Stimulated activated CD4-positive, alpha-beta T cell treated with anti-CD3 and anti-CD28 coated beads, Interleukin-1b, Interleukin-23, amount 100 ng/mL, for 48 hours (primary cell): ENCODE measurements around the gene HARBI1.

Experiments used
- DNase-seq: peaks from one replicate; pipeline ENCODE4 v3.0.0-alpha.2; 2020

The HARBI1 gene

DNA sequence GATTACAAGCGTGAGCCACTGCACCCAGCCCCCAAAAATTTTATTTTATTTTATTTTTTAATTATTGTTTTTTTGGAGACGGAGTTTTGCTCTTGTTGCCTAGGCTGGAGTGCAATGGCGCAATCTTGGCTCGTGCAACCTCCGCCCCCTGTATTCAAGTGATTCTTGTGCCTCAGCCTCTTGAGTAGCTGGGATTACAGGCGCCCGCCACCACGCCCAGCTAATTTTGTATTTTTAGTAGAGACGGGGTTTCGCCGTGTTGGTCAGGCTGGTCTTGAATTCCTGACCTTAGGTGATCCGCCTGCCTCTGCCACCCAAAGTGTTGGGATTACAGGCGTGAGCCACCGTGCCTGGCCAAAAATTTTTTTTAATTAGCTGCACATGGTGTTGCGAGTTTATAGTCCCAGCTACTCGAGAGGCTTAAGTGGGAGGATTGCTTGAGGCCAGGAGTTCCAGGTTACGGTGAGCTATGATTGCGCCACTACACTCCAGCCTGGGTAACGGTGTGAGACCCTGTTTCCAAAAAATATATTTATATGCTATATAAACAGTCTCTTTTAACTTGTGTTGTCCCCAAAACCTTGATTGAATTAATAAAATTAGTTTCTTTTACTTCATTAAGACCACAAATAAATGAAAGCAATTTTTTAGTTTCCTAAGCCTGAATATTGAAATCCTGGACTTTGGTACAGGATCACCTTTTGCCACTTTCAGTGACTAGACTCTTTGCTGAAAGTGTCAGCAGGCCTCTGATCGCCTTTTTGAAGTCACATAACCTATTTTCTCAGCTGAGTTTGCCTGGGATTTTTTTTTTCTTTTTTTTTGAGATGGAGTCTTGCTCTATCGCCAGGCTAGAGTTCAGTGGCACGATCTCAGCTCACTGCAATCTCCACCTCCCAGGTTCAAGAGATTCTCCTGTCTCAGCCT lies 16.5 kb upstream of the HARBI1 start:
- no peak for DNase-seq

- DNase-seq: no peak
These were observed 15.5 kb upstream of the HARBI1 start for GRCh38 chr11:46632502-46632901.

- no peak for DNase-seq
These were observed 14.6 kb upstream of the HARBI1 start for GRCh38 chr11:46631676-46632075.

GRCh38 chr11:46630237-46630636 lies 13.2 kb upstream of the HARBI1 start:
- no peak for DNase-seq

- DNase-seq: no peak
These were observed 11.9 kb upstream of the HARBI1 start for GRCh38 chr11:46628961-46629360.

DNA sequence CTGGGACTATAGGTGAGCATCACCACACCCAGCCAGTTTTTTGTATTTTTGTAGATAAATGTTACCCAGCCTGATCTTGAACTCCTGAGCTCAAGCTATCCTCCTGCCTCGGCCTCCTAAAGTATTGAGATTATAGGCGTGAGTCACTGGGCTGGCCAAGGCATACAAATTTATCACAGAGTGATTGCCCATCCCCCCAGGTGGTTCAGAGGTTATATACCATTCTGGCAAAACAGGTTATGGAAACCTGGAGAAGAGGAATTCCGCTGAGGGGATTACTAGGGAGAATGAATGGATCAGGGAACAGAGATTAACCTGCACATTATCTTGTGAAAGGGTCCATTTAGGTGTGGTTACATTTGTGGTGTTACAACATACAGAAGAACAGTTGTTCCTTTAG lies 8.4 kb upstream of the HARBI1 start:
- DNase-seq: no peak

DNA sequence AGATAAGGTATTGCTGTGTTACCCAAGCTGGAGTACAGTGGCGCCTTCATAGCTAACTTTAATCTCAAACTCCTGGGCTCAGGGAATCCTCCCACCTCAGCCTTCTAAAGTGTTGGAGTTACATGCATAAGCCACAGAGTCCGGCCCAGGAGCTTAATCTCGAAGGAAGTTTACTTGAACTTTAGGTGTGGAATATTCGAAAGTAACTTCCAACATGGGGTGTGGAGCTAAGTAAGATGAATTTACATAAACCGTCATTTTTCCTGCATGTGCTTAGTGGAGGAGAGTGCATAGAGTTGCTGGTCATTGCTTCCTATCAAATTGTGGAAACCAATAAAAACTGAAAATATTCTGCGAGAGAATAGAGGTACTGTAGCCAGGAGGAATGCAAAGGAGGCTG lies 1.8 kb upstream of the HARBI1 start:
- no peak for DNase-seq

DNA sequence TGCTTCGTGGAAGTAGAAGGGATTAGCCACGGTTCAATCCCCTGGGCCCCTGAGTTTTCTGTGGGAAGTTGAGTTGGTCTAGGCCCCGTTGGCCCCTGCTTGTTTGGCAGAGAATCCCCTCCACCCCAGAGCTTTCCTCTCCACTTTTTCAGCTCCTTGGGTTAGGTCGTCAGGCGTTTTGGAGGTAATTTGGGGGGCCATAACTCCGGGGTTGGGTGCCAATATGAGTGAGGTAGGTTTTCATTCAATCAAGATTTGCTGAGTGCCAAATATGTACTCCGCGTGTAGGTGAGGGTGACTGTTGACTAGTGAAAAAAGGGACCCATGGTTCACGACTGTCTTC lies 916 bp upstream of the HARBI1 start:
- DNase-seq: no peak

- DNase-seq: no peak
These were observed 385 bp downstream of the HARBI1 start for GRCh38 chr11:46616551-46617133.

- no peak for DNase-seq
These were observed 1.3 kb downstream of the HARBI1 start for GRCh38 chr11:46615756-46616155.

- DNase-seq: no peak
These were observed 4.7 kb downstream of the HARBI1 start for GRCh38 chr11:46612326-46612725.

- DNase-seq: no peak
These were observed 5.3 kb downstream of the HARBI1 start for GRCh38 chr11:46611526-46612304.

GRCh38 chr11:46609386-46609785 lies 7.6 kb downstream of the HARBI1 start:
- DNase-seq: no peak

GRCh38 chr11:46607516-46607915 lies 9.5 kb downstream of the HARBI1 start:
- DNase-seq: no peak

DNA sequence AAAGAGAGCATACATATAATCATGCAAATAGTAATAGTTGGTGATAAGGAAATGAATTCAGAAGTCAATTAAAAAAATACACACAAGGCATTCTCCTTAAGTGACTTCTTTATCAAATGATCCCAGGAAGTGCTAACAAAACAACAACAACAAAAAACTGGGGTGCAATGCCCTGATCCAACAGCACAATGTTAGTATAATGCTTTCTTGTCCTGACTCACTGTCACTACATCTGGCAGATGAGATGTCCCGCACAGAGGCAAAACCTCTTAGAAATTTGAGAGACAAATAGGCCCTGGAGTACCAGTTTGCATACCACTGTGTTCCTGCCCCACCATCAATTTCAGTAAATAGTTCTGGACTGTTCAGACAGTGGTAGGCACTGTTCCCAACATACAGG lies 12.2 kb downstream of the HARBI1 start:
- no peak for DNase-seq

- DNase-seq: no peak
These were observed 13.2 kb downstream of the HARBI1 start for GRCh38 chr11:46603704-46604308.

- DNase-seq: no peak
These were observed 15.9 kb downstream of the HARBI1 start for GRCh38 chr11:46601129-46601528.

DNA sequence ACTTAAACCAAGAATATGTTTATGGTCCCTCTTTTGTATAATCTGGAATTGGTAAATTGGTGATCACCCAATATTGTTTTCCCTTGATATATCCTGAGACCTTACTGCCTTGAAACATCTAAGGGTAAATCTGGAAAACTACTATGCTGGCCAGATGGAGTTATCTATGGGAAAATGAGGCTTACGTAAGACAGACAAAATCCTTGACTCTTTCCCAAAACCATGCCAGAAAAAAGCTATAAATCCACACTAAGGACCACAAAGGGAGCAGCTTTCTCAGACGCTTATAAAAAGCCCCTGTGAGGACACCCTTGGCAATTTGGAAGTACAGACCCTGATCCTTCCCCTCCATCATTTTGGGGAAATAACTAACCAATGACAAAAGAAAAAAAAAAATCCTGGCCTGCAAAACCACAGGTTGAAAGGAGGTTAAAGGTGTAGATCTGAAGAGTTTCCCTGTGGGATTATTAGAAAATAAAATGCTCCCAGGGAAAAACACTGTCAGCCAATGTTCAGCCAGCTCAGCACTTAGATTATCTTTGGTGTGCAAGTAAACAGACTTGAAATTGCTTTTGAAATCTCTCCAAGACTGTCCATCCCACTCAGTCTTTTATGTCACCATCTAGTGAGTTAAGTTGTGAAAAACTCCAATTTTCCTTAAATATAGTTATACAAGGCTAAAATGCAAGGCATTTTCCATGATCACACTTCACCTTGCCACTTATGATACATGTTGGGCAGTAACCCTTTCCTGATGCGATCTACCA lies 16.6 kb downstream of the HARBI1 start:
- DNase-seq: no peak

GRCh38 chr11:46599340-46600193 lies 17.5 kb downstream of the HARBI1 start:
- no peak for DNase-seq

DNA sequence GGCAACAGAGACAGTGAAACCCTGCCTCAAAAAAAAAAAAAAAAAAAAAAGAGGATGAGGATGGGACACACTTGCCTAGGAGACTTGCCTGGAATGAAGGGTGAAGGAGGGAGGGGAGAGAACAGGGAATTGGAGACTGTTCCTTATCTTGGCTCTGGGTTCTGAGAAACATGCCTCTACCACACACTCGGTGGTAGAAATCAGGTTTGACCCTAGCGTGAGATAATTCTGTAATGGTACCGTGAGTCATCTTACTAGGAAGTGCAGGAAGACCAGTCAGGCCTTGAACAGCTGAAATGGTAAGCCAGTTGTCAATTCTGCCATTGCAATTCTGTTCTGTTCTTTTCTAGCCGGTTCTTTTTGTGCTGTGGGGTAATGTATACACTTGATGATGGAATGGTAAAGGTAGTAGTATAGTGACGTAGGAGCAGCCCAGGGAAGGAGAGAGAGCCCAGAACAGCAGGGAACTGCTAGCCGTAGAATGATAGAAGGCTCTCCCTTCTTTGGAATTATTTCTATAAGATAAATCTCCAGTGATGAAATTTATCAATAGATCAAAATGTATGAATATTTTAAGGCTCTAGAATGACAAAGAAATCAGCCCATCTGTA lies 19.3 kb downstream of the HARBI1 start:
- DNase-seq: no peak

DNA sequence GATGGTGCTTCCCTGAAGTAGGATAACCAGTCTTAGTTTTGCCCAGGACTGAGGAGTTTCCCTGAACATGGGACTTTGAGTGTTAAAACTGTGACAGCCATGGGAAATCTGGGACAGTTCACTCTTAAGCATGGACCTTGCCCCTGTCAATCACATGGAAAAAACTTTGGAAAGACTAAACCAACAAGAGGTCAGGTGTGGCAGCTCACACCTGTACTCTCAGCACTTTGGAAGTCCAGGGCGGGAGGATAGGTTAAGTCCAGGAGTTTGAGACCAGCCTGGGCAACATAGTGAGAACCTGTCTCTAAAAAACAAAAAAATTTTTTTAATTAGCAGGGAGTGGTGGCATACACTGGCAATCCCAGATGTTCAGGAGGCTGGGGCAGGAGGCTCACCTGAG lies 19.9 kb downstream of the HARBI1 start:
- no peak for DNase-seq
